Fibroblast of lung (primary cell): Measurements from ENCODE around the gene SLC1A1. TPM values are rescaled to one million over a fixed set of nuclear protein-coding genes. Genes with fewer than 3 reads are reported as not detected.

Experiments
- DNase-seq, 2 donors: peaks; one replicate each; pipeline versions ENCODE4 v3.0.0 to v3.0.0-alpha.2; 2010; ENCODE audit warnings: low read depth in 2 of 2
- H2AFZ ChIP-seq: 2 replicates; pipeline ENCODE4 v1.5.1; 2012; ENCODE audit warnings: low read length, control low read depth, inconsistent platforms
- H3K27ac ChIP-seq: 2 replicates; pipeline ENCODE4 v1.5.1; 2011; ENCODE audit warnings: low read length, control low read depth; ENCODE audit not compliant: insufficient read depth
- H3K27me3 ChIP-seq: 2 replicates; pipeline ENCODE4 v1.5.1; 2011; ENCODE audit warnings: mild to moderate bottlenecking, low read length; ENCODE audit not compliant: control insufficient read depth, insufficient read depth
- H3K36me3 ChIP-seq: 2 replicates; pipeline ENCODE4 v1.5.1; 2011; ENCODE audit warnings: low read length; ENCODE audit not compliant: control insufficient read depth, insufficient read depth
- H3K4me1 ChIP-seq: 2 replicates; pipeline ENCODE4 v1.5.1; 2011; ENCODE audit warnings: low read length; ENCODE audit not compliant: control insufficient read depth, insufficient read depth; ENCODE audit errors: extremely low read depth
- H3K4me2 ChIP-seq: 2 replicates; pipeline ENCODE4 v1.5.1; 2011; ENCODE audit warnings: low read length, control low read depth; ENCODE audit not compliant: insufficient read depth; ENCODE audit errors: extremely low read depth
- H3K4me3 ChIP-seq, 4 experiments: fragments of 200-600 bp in 1 of 4; sonication (generic) in 1 of 4; replicated peaks in 1 of 4; 2 replicates each; pipeline ENCODE4 v1.5.1; 2011 to 2016; ENCODE audit warnings: low read length in 4 of 4, low read depth in 3 of 4, mild to moderate bottlenecking in 3 of 4, control low read depth in 2 of 4, inconsistent platforms in 1 of 4, mixed read lengths in 1 of 4; ENCODE audit not compliant: insufficient read depth in 1 of 4; ENCODE audit errors: control extremely low read depth in 1 of 4
- H3K79me2 ChIP-seq: 2 replicates; pipeline ENCODE4 v1.5.1; 2012; ENCODE audit warnings: mild to moderate bottlenecking, low read length, inconsistent platforms; ENCODE audit not compliant: control insufficient read depth, insufficient read depth
- H3K9ac ChIP-seq: 2 replicates; pipeline ENCODE4 v1.5.1; 2011; ENCODE audit warnings: mild to moderate bottlenecking, low read length, control low read depth; ENCODE audit not compliant: insufficient read depth
- H3K9me3 ChIP-seq: 2 replicates; pipeline ENCODE4 v1.5.1; 2012; ENCODE audit warnings: low read depth, low read length; ENCODE audit not compliant: control insufficient read depth, insufficient read depth
- H4K20me1 ChIP-seq: 2 replicates; pipeline ENCODE4 v1.5.1; 2011; ENCODE audit warnings: low read length; ENCODE audit not compliant: control insufficient read depth, insufficient read depth; ENCODE audit errors: extremely low read depth
- CTCF ChIP-seq, 2 donors: IDR thresholded peaks in 1 of 2; conservative IDR thresholded peaks in 1 of 2; 1 replicate in 1 of 2; 2 replicates in 1 of 2; pipeline ENCODE4 v1.5.1; 2011 to 2012; ENCODE audit warnings: low read length in 2 of 2, control low read depth in 1 of 2, inconsistent platforms in 1 of 2, low read depth in 1 of 2, mild to moderate bottlenecking in 1 of 2
- EZH2 ChIP-seq: IDR thresholded peaks from 2 replicates; pipeline ENCODE4 v1.5.1; 2012; ENCODE audit warnings: low read length, control low read depth, mild to moderate bottlenecking; ENCODE audit errors: missing control alignments
- polyA plus RNA-seq, 2 donors: library from polyadenylated mRNA; depleted of rRNA in 1 of 2; stranded (reverse) in 1 of 2; unstranded in 1 of 2; fragments of >200 nt; gene quantifications; 2 replicates each; pipeline ENCODE4 v1.2.1, GENCODE V29; 2011 to 2012; ENCODE audit warnings: missing spikeins in 1 of 2
- total RNA-seq: library from RNA; depleted of rRNA; stranded (reverse); fragments of >200 nt; gene quantifications from 2 replicates; pipeline ENCODE4 v1.2.1, GENCODE V29; 2014

The SLC1A1 gene
- total and polyA plus RNA-seq, 2 donors (not counting 1 experiment from before 2014, with no cell fraction given) = 4.5 to 64.1 TPM

GRCh38 chr9:4592886-4593285 lies 102.6 kb downstream of the SLC1A1 start:
- H3K9ac ChIP-seq = no peak overlapping the region
- no peaks in the 10 kb centered on the region for H3K4me1 ChIP-seq
- H3K9me3 ChIP-seq = no peaks in the 10 kb centered on the region
- DNase-seq = peak in 1 of 2 donors; percentile 18
- no peak overlapping the region for H2AFZ ChIP-seq
- H3K4me2 ChIP-seq = no peak overlapping the region
- no peak overlapping the region for H3K27ac ChIP-seq
- H4K20me1 ChIP-seq = no peaks in the 10 kb centered on the region
- TF ChIP-seq EZH2 = no peak
- TF ChIP-seq CTCF (conservative IDR thresholded peaks at IDR 0.05 in 1 of 2, IDR thresholded peaks at IDR 0.05 in 1 of 2; ENCODE audit: low read depth in 1 of 2, low read length in 2 of 2) = no peak
- H3K36me3 ChIP-seq = no peaks in the 10 kb centered on the region
- no peak overlapping the region for H3K4me3 ChIP-seq
- H3K79me2 ChIP-seq = no peaks in the 10 kb centered on the region
- H3K27me3 ChIP-seq = no peaks in the 10 kb centered on the region

- no peaks in the 10 kb centered on the region for H3K79me2 ChIP-seq
- H3K9me3 ChIP-seq = no peaks in the 10 kb centered on the region
- no peak overlapping the region for H3K4me2 ChIP-seq
- no peak overlapping the region for H2AFZ ChIP-seq
- no peak for TF ChIP-seq CTCF (conservative IDR thresholded peaks at IDR 0.05 in 1 of 2, IDR thresholded peaks at IDR 0.05 in 1 of 2; ENCODE audit: low read depth in 1 of 2, low read length in 2 of 2)
- no peak for TF ChIP-seq EZH2
- H3K27ac ChIP-seq = no peak overlapping the region
- no peak overlapping the region for H3K4me3 ChIP-seq
- H3K27me3 ChIP-seq = no peaks in the 10 kb centered on the region
- H3K36me3 ChIP-seq = no peaks in the 10 kb centered on the region
- no peaks in the 10 kb centered on the region for H4K20me1 ChIP-seq
- H3K9ac ChIP-seq = no peak overlapping the region
- DNase-seq = no peak
- H3K4me1 ChIP-seq = no peaks in the 10 kb centered on the region
These were observed 104.3 kb downstream of the SLC1A1 start for GRCh38 chr9:4594545-4594944.

- Histone ChIP-seq H3K4me3 (no peak overlapping the region), H3K9ac (no peak overlapping the region), H3K27me3 (no peaks in the 10 kb centered on the region), H3K9me3 (no peaks in the 10 kb centered on the region), H3K36me3 (no peaks in the 10 kb centered on the region), H3K4me1 (no peaks in the 10 kb centered on the region), H2AFZ (no peak overlapping the region), H3K79me2 (no peaks in the 10 kb centered on the region), H3K4me2 (no peak overlapping the region), H4K20me1 (no peaks in the 10 kb centered on the region), H3K27ac (no peak overlapping the region)
- DNase-seq = no peak
- TF ChIP-seq CTCF (conservative IDR thresholded peaks at IDR 0.05 in 1 of 2, IDR thresholded peaks at IDR 0.05 in 1 of 2; ENCODE audit: low read depth in 1 of 2, low read length in 2 of 2) = no peak
These were observed 104.7 kb downstream of the SLC1A1 start for GRCh38 chr9:4594994-4595393.
